Ramos (cell line): ENCODE measurements around the gene PFKM.

Experiments
- in situ Hi-C: fragments of 300-500 bp; cut with MboI; formaldehyde crosslinking; loops from one replicate; pipeline ENCODE4 v1.14.3; 2022; ENCODE audit warnings: low sequenced_read_pairs; ENCODE audit not compliant: unreplicated experiment

Gene PFKM

DNA sequence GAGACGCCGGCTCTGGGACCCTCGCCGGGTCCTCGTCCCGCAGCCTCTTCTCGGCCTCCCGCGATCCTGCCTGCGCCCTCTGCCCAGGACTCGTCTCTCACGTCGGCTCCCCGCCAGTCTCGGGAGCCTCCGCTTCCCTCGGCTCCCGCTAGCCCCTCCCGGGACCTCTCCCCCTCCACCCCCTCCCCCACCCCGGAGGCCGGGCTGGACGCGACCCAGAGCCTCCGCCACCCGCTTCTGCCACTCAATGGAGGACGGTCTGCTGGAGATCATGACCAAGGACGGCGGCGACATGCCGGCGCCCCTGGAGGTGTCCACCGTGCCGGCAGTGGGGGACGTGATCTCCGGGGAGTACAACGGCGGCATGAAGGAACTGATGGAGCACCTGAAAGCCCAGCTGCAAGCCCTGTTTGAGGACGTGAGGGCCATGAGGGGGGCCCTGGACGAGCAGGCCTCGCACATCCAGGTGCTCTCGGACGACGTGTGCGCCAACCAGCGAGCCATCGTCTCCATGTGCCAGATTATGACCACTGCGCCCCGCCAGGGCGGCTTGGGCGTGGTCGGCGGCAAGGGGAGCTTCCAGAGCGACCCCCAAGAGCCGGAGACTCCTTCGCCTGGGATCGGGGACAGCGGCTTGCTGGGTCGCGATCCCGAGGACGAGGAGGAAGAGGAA, 64.8 kb downstream of the PFKM start:
- in situ Hi-C loops: no loop called here

DNA sequence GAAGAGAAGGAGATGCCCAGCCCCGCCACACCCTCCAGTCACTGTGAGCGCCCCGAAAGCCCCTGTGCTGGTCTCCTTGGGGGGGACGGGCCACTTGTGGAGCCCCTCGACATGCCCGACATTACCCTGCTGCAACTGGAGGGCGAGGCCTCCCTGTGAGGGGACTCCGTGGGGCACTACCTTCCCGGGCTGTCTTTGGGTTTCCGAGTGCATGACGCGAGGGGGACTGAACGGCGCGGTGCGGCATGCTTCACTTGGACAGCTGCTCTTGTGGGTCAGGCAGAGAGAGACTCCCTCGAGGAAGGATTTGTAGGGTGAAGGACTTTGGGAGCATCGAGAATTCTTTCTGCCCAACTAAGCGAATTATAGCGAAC, 65.4 kb downstream of the PFKM start:
- in situ Hi-C loops: no loop called here

DNA sequence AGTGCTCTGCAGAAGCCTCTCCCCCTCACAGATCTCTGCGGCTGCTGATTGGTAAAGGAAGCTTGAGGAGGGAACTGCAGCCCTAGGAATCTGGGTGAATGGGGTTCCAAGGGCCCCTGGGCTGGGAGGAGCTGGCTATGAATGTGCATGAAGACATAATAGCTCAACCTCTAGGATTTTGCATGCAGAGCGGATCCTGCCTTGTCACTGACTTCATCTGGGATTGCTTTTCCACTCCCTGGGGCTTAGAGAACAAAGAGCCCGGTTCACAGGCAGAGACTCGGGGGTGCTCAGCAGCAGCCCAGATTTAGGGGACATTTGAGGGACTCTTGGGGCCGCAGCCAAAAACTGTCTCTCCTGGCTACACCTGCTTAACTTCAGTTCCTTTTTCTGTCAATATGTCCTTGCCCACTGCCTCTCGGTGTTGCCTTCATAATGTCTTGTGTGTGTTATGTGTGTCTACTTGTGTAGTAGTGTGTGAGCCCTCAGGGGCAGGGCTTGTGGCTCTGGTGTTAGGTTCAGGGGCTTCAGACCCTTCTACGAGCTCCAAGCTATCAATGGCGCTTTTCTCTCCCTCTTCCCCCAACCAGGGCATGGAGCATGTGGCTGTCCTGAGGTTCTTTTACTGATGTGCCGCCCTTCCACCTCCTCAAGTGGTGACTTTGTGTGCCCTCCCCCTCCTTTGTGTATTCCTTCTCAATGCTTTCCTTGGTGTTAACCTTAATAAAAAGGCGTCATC, 66.2 kb downstream of the PFKM start:
- in situ Hi-C loops: no loop called here

- in situ Hi-C loops: no loop called here
These were observed 68.9 kb downstream of the PFKM start for GRCh38 chr12:48187916-48188695.

DNA sequence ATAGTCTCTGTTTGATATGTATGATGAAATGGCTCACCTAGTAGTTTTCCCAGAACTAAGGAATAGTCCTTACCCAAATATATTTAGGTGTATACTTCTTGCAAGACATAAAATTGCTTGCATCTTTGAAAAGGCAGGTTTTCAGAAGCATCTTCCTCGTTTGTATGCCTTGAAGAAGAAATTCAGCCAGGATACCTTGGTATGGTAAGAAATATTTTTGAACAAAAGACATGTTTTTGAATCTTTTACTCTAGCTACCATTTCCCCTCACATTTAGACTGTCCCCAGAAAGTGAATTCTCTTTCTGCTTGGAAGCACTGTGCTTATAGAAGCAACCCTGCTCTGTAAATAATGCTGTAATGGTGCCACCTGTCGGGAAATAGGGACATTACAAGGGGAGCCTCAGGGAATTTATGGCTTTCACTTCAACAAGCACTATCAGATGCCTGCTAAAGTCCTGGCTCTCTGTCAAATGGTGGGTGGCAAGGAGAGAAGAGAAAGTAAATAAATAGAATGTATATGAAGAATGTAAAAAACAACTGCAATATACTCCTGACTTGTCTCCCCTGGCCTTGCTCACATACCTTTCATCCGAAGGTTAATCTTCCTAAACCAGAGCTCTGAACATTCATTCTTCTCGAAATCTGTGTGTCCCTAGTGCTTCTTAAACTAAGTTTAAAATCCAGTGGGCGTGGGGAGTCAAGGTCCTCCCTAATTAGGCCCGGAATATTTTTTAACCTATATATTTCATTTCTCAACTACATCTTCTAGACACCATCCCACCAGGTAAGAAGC, 70.4 kb downstream of the PFKM start:
- in situ Hi-C loops: no loop called here

GRCh38 chr12:48191096-48191495, 71.9 kb downstream of the PFKM start:
- in situ Hi-C loops: no loop called here

DNA sequence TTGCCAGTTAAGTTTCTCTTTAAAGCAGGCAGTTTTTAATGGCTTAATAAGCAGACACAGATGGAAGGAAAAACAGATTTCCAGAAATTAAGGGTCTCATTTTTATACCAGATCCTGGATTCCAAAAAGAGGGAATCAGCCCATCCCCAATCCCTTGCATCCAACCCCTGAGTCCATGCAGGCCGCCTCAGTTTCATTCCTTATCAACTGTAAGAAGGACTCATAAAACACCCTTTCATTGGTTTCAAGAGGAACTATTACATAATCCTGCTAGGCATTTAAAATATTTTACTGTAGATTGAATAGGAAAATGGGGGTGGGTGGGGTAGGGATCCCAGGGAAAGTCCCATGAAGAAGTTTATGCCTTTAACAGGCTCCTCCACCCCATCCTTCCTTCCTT, 73.7 kb downstream of the PFKM start:
- in situ Hi-C loops: no loop called here

- in situ Hi-C loops: no loop called here
These were observed 74.5 kb downstream of the PFKM start for GRCh38 chr12:48193623-48194022.

DNA sequence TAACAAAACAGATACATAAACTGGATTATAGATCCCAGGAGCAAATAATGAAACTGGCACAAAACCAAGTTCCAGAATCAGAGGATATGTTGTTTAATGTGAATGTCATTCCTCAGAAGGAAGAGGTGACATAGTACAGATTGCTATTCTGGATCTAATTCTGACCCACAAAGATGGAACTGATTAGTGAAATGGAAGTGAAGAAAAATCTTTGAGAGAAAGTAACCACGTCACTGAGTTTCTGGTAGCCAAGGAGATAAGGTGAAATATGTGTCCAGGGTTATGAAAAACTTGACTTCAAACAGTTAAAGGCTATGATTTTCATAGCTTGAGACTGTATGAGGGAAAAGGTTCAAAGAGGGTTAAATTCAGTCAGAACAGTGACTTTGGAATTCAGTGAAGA, 75.6 kb downstream of the PFKM start:
- in situ Hi-C loops: no loop called here
